GM19043 (cell line): ENCODE results near the gene CARD19.
A peak's percentile ranks its signal among the peaks of the same experiment; 100 is the strongest.

Source experiments
- ATAC-seq: cut with Tn5 transposase; IDR thresholded peaks from one replicate; pipeline ENCODE4 v1.9.1; 2021; ENCODE audit warnings: low read depth; ENCODE audit not compliant: unreplicated experiment

The CARD19 gene

GRCh38 chr9:93117924-93118862, 22.2 kb downstream of the CARD19 start:
- no peak for ATAC-seq

- ATAC-seq: no peak
Measured at GRCh38 chr9:93118863-93119702, 23.1 kb downstream of the CARD19 start.

GRCh38 chr9:93119703-93119952, 23.6 kb downstream of the CARD19 start:
- no peak for ATAC-seq

- peak; percentile 91 for ATAC-seq
Measured at GRCh38 chr9:93119953-93120845, 24.2 kb downstream of the CARD19 start.

GRCh38 chr9:93120846-93121315, 24.9 kb downstream of the CARD19 start:
- no peak for ATAC-seq

GRCh38 chr9:93121316-93122241, 25.6 kb downstream of the CARD19 start:
- no peak for ATAC-seq

- ATAC-seq: no peak
Measured at GRCh38 chr9:93122721-93123221, 26.8 kb downstream of the CARD19 start.

GRCh38 chr9:93123561-93124283, 27.7 kb downstream of the CARD19 start:
- ATAC-seq: no peak

- no peak for ATAC-seq
Measured at GRCh38 chr9:93124793-93125192, 28.8 kb downstream of the CARD19 start.

GRCh38 chr9:93125331-93125894, 29.4 kb downstream of the CARD19 start:
- no peak for ATAC-seq

GRCh38 chr9:93126151-93126781, 30.2 kb downstream of the CARD19 start:
- no peak for ATAC-seq

GRCh38 chr9:93126825-93127368, 30.9 kb downstream of the CARD19 start:
- no peak for ATAC-seq

- ATAC-seq: no peak
Measured at GRCh38 chr9:93127395-93127911, 31.4 kb downstream of the CARD19 start.

- ATAC-seq: no peak
Measured at GRCh38 chr9:93128011-93128714, 32.1 kb downstream of the CARD19 start.

- no peak for ATAC-seq
Measured at GRCh38 chr9:93128715-93129224, 32.8 kb downstream of the CARD19 start.

GRCh38 chr9:93129286-93129685, 33.3 kb downstream of the CARD19 start:
- no peak for ATAC-seq
